Measurements from ENCODE around the gene ZNF398. TPM values are rescaled to one million over a fixed set of nuclear protein-coding genes. Genes with fewer than 3 reads are reported as not detected.

ZNF398 gene
- total and polyA plus RNA-seq, 10 of the 15 experiments (the other 5 are each of a cell fraction or from before 2014, with no cell fraction given), result 2.3 to 15.3 (median 10.0) TPM

GRCh38 chr7:149147752-149148653 lies 750 bp downstream of the ZNF398 start (continued):
- TF ChIP-seq REST (IDR thresholded peaks at IDR 0.05; ENCODE audit: low read depth, low read length), result no peak
- no peak for TF ChIP-seq NRF1 (conservative IDR thresholded peaks at IDR 0.05; ENCODE audit: low read depth, low read length)
- no peak for TF ChIP-seq NFYB (IDR thresholded peaks at IDR 0.05; ENCODE audit: insufficient read depth, low read depth, low read length)
- no peak for TF ChIP-seq RCOR1 (conservative IDR thresholded peaks at IDR 0.05; ENCODE audit: low read depth, low read length)
- TF ChIP-seq ZNF592 (IDR thresholded peaks at IDR 0.05), result no peak
- no peak for TF ChIP-seq CREM (IDR thresholded peaks at IDR 0.05; ENCODE audit: low read depth)
- no peak for TF ChIP-seq SPI1 (IDR thresholded peaks at IDR 0.05; ENCODE audit: borderline replicate concordance, insufficient read depth, low read depth, low read length)
- no peak for TF ChIP-seq MTA3 (IDR thresholded peaks at IDR 0.05; ENCODE audit: borderline replicate concordance, low read length)
- no peak for TF ChIP-seq IRF4 (IDR thresholded peaks at IDR 0.05; ENCODE audit: low read depth, low read length)
- TF ChIP-seq PML (IDR thresholded peaks at IDR 0.05; ENCODE audit: low read length), result no peak
- no peak for TF ChIP-seq ATF3 (IDR thresholded peaks at IDR 0.05; ENCODE audit: borderline replicate concordance, extremely low read depth, low read depth, low read length)
- TF ChIP-seq HSF1 (IDR thresholded peaks at IDR 0.05; ENCODE audit: low read depth, low read length), result no peak
- TF ChIP-seq HDGF (IDR thresholded peaks at IDR 0.05), result no peak
- TF ChIP-seq RB1 (IDR thresholded peaks at IDR 0.05; ENCODE audit: borderline replicate concordance), result no peak
- no peak for TF ChIP-seq POLR2AphosphoS2 (IDR thresholded peaks at IDR 0.05; ENCODE audit: low read depth, low read length)
- no peak for TF ChIP-seq KAT2A (conservative IDR thresholded peaks at IDR 0.05; ENCODE audit: control insufficient read depth, low read depth, low read length)
- no peak for TF ChIP-seq MEF2A (IDR thresholded peaks at IDR 0.05; ENCODE audit: insufficient read depth, low read depth, low read length)
- peak; percentile 49; the same call in 1 of the 2 replicates for TF ChIP-seq MXI1 (IDR thresholded peaks at IDR 0.05; ENCODE audit: low read depth, low read length)
- no peak for TF ChIP-seq MYC (IDR thresholded peaks at IDR 0.05; ENCODE audit: insufficient read depth, insufficient read length, insufficient replicate concordance, low read length, severe bottlenecking)
